ENCODE data around the gene RRP8. TPM values are rescaled to one million over a fixed set of nuclear protein-coding genes. Genes with fewer than 3 reads are reported as not detected.

Gene RRP8
- total and polyA plus RNA-seq, 9 of the 15 experiments (the other 6 are each of a cell fraction or from before 2014, with no cell fraction given), result 5.7 to 47.3 (median 32.6) TPM

DNA sequence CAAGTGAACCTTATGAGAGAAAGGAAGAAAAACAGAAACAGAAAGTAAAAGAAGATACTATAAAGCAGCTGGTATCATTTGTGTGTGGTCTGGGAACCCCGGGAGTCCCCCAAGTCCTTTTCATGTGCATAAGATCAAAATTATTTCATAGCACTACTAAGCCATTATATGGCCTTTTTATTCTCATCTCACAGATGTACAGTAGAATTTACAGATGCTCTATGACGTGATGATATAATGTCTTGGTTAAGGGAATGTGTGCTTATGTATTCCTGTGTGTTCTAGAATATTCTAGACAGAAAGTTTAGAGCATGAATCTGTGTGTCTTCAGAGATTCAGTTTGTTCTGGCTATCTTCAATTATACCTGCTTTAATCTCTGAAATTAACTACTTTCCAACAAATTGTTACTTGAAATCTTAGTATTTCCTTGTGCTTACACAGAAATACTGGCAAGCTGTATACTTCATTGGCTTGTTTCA is 24.4 kb upstream of the RRP8 start (continued):
- TF ChIP-seq, protein P1, sequence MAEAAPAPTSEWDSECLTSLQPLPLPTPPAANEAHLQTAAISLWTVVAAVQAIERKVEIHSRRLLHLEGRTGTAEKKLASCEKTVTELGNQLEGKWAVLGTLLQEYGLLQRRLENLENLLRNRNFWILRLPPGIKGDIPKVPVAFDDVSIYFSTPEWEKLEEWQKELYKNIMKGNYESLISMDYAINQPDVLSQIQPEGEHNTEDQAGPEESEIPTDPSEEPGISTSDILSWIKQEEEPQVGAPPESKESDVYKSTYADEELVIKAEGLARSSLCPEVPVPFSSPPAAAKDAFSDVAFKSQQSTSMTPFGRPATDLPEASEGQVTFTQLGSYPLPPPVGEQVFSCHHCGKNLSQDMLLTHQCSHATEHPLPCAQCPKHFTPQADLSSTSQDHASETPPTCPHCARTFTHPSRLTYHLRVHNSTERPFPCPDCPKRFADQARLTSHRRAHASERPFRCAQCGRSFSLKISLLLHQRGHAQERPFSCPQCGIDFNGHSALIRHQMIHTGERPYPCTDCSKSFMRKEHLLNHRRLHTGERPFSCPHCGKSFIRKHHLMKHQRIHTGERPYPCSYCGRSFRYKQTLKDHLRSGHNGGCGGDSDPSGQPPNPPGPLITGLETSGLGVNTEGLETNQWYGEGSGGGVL (CRISPR knock-in tag; IDR thresholded peaks at IDR 0.05), result no peak
- TF ChIP-seq GABPB1 (CRISPR knock-in tag; IDR thresholded peaks at IDR 0.05) (no peak), ZNF583 (CRISPR knock-in tag; IDR thresholded peaks at IDR 0.05) (no peak)

- no peaks in the 10 kb centered on the region for H3K9me3 ChIP-seq (replicated peaks; ENCODE audit: control insufficient read depth, insufficient read depth, low read depth, low read length)
- no peak overlapping the region for H2AFZ ChIP-seq (ENCODE audit: low read depth, low read length)
- no peaks in the 10 kb centered on the region for H3K9me1 ChIP-seq (ENCODE audit: control insufficient read depth, insufficient read depth, low read length)
- in situ Hi-C loops (cut with MboI), result no loop called here
- H3K4me1 ChIP-seq (replicated peaks in 1 of 2; ENCODE audit: control insufficient read depth in 2 of 2, insufficient read depth in 2 of 2, low read length in 2 of 2), result peaks cover 0 to 31% of the 10 kb centered on the region in 2 experiments; a peak in 2 of 5 replicates
- ChIA-PET CTCF (ENCODE audit: low intra/inter-chr PET ratio) (no interaction called here), POLR2A (interaction anchor here (0.6 to 2.0 kb wide), 5 partner anchors 8 to 72 kb away, joined by 3 to 6 read pairs (median 3); partner anchors contain the start of gene TPP1)
- no peak for TF ChIP-seq PCBP1 (IDR thresholded peaks at IDR 0.05; ENCODE audit: low read depth, low read length, poor library complexity, severe bottlenecking)
- no peak for TF ChIP-seq SNIP1 (IDR thresholded peaks at IDR 0.05; ENCODE audit: low read depth)
- no peak for TF ChIP-seq SIN3B (IDR thresholded peaks at IDR 0.05; ENCODE audit: low read depth)
- no peak for TF ChIP-seq GABPB2 (CRISPR knock-in tag; conservative IDR thresholded peaks at IDR 0.05)
- TF ChIP-seq BMI1 (IDR thresholded peaks at IDR 0.05; ENCODE audit: low read length), result no peak
- no peak for TF ChIP-seq NONO (IDR thresholded peaks at IDR 0.05; ENCODE audit: low read depth in 2 of 2, low read length in 1 of 2)
- no peak for TF ChIP-seq RBM17 (IDR thresholded peaks at IDR 0.05; ENCODE audit: borderline replicate concordance, low read depth, low read length)
- no peak for TF ChIP-seq ZNF444 (CRISPR knock-in tag; IDR thresholded peaks at IDR 0.05)
- TF ChIP-seq ZNF699 (CRISPR knock-in tag; IDR thresholded peaks at IDR 0.05; ENCODE audit: insufficient replicate concordance), result no peak
- TF ChIP-seq IRF1 (CRISPR knock-in tag; IDR thresholded peaks at IDR 0.05; ENCODE audit: borderline replicate concordance), result no peak
- no peak for TF ChIP-seq SMAD1 (IDR thresholded peaks at IDR 0.05; ENCODE audit: low read depth, low read length, partially characterized antibody)
- no peak for TF ChIP-seq HMG20B (CRISPR knock-in tag; IDR thresholded peaks at IDR 0.05)
- H3K79me2 ChIP-seq (ENCODE audit: control insufficient read depth, insufficient read depth, low read length), result no peaks in the 10 kb centered on the region
- H3K36me3 ChIP-seq (ENCODE audit: control insufficient read depth, insufficient read depth, low read length), result no peaks in the 10 kb centered on the region
- no peaks in the 10 kb centered on the region for H4K20me1 ChIP-seq (replicated peaks; ENCODE audit: control insufficient read depth, insufficient read depth, low read length)
- WGBS (ENCODE audit: insufficient coverage, low coverage, missing lambda C conversion rate), result 30% methylated on average over 18 of the region's 19 CpGs
- FAIRE-seq (no peak), DNase-seq (ENCODE audit: extremely low read depth in 1 of 4, low spot score in 3 of 4) (no peak), ATAC-seq (no peak)
- peaks cover 3 to 37% of the 10 kb centered on the region in 2 experiments; a peak in 4 of 5 replicates for H3K27me3 ChIP-seq (ENCODE audit: control insufficient read depth in 2 of 2, insufficient read depth in 2 of 2, low read length in 2 of 2)
- no peak overlapping the region for H3K4me3 ChIP-seq
- no peak overlapping the region for H3K27ac ChIP-seq (ENCODE audit: extremely low read depth, low read depth, low read length)
- peak overlapping the region in 1 of 2 experiments; percentile 75; a peak in 2 of 4 replicates for H3K9ac ChIP-seq (ENCODE audit: insufficient read depth in 1 of 2, low read depth in 2 of 2, low read length in 2 of 2)
- intact Hi-C loops (cut with micrococcal nuclease), result no loop called here
- no peak overlapping the region for H3K4me2 ChIP-seq (ENCODE audit: insufficient read depth, low read length)
- BruUV-seq (replicated peaks), result no TSS peak
Observed at GRCh38 chr11:6626971-6627761, 23.8 kb upstream of the RRP8 start.

All from K562 (cell line).